HG02588 (cell line): Measurements from ENCODE around the gene SLC25A4.

Experiments used
- ATAC-seq: cut with Tn5 transposase; IDR thresholded peaks from one replicate; pipeline ENCODE4 v1.9.1; 2021; ENCODE audit warnings: mild to moderate bottlenecking, moderate library complexity; ENCODE audit not compliant: unreplicated experiment

Gene SLC25A4

DNA sequence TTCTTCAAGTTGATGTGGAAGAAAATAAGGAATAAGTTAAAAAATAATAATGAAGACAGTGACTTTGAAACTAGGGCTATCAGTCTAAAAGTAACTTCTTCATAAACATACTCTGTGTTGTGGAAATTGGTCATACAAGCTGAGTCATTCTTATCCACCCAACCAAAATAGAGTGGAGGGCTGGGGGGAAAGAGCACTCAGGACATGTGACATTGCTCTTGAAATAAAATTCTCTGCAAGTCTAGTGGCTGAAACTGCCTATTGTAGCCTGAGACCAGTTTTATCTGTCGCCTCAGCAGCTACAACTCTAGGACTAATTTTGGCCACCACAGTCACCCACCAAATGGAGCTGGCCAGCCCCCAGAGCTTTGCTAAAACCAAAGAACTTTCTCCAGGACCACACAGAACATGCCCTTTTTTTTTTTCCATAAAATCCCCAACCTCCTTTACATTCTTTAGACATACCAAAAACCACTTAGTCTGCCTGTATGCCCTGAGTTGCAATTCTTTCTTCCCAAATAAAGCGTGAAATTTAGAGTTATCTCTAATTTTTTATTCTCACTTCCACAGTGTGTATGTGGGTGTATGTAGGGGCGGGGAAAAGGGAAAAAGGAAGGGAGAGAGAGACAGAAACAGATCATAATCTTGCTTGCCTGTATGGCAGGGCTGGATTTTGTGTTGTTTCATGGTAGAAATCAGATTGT, 23.0 kb upstream of the SLC25A4 start:
- no peak for ATAC-seq

DNA sequence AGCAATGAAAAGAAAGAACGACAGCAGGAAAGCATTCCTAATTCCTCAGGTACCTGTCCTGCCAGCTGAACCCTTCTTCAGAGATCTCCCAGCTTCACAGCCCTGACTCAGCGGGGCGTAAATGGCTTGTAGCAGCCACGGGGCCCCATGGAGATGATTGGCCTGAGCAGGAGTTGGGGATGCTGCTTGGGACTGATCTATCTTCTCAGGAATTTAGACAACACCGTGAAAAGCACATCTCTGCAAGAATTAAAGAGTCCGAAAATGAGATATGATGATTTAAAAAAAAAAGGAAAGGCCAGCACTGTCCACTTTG, 22.5 kb upstream of the SLC25A4 start:
- ATAC-seq: no peak

DNA sequence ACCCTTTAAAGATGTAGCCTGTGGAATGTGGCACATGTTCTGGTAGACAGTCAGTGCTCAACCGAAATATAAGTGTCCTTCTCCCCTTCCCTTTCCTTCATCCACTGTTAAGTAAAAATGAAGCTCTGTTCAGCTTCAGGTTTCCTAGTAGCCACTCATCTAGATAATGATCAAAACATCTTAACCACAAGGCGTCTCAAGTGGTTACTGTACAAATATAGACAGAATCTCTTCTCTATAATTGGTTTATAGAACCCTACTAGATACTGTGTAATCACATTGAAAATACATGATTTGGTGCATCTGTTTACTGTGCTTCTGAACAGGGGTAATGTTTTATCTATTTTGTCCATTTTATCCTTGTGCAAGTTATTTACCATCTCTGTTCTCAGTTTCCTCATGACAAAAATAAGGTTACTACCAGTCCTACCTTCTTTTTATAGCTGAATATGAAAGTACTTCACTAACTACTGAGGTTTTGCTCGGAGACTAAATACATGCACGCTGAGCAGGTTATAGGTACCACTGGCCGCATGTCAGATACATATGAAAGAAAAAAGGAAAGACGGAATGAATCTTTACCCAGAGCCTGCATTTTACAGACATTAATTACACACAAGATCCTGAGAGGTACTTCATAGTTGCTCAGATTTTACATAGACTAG, 20.3 kb upstream of the SLC25A4 start:
- ATAC-seq: peak; percentile 60

DNA sequence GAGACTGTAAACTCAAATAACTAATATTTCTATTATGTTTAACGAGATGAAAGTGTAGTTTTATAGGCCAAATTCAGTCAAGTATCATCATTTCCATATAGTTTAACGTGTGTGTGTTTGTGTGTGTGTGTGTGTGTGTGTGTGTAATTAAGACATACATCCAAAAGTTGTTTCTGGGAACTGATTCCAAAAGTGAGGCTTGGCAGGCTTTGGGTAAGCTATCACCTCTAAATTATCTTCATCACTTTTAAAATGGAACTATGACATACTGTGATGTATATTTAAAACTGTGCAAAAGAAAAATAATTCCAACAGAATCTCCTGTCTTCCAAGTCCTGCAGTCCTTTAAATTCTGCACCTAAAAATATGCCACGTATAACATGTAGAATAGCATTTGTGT, 19.1 kb upstream of the SLC25A4 start:
- ATAC-seq: no peak

DNA sequence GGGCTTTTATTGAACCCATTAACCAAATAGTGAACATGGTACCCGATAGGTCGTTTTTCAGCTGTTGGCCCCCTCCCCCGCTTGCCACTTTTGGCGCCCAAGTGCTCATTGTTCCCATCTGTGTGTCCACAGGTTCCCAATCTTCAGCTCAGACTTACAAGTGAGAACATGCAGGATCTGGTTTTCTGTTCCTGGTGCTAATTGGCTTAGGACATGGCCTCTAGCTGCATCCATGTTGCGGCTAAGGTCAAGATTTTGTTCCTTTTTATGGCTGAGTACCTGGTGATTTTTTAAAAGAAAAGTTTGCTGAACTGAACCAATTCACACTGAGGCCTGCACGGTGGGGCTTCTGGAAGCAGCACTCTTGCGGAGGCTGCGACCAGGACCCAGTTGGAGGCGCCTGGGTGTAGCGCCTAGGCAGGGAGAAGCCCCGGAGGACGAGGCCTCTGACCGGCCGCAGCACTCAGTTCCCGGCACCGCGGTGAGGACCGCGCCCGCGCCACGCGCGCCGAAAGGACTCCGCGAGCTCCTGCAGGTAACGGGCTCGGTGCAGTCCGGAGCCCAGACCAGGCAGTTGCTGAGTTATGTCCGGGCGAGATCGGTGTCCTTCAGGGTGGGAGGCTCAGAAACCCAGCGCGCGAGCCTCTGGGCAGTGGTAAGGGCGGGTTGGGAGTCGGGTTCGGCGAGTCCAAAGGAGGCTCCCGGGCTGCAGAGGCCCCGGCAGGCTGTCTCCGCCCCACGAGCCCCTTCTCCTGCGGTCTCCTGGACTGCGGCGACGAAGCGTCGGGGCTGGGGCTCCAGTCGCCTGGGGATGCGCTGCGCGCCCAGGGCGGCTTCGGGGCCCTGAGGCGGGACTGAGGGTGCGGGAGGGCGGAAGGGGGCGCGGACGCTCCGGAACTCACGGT, 15.8 kb upstream of the SLC25A4 start:
- ATAC-seq: no peak

DNA sequence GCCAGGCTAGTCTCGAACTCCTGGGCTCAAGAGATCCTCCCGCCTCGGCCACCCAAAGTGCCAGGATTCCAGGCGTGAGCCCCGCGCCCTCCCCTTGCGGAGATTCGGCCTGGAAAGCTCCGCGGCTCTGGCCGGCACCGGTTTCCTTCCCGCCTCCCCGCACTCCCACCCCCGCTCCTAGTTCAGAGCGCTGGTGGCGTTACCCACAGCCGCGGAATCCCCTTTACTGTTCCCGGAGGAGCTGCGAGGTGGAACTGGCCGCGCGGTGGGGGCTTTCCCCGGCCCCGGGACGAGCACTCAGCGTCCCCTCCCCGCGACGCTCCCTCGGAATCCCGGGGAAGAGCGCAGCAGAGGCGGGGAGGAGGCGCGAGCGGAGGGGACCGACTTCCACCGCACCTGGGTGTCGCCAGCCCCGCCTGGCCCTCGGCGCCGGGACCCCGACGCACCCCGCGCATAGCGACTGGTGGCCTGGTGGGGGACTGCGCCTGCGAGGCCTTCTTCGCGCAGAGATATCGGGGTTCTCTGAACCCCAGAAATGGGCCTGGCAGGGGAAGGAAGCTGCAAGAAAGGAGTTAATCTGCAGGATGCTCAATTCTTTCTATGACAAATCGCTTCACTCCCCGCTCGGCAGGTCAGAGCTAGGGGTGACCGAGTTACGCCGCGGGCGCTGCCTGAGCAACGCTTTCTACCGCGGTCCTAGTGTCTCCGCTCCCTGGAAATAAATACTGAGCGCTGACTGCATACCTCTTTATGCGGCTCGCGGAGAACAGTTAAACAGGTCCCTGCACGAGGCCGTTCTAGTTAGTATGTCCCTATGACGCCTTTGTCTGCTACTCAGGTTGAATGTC, 14.6 kb upstream of the SLC25A4 start:
- peak; percentile 57 for ATAC-seq

DNA sequence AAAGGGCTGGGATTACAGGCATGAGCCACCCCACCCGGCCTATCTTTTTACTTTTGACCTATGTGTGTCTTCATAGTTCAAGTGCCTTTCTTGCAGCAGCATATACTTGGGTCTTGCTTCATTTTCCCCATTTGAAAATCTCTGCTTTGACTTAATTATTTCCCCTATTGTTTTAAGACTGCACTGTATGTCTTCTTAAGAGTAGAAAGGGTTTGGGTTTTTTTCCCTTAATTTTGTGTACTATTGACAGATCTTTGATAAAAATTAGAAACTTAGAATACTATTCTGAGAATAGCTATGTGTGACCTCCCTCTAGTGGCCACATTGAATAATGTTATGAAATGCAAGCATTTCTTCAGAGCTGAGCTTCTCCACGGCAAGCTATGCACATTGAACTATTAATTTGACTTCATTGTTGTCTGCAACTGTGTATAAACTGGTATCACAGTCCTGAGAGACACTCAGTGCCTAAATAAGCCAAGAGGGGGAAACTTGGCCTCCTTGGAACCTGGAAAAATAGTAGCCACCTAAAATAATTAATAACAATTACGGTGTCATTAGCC, 8.7 kb upstream of the SLC25A4 start:
- ATAC-seq: no peak

DNA sequence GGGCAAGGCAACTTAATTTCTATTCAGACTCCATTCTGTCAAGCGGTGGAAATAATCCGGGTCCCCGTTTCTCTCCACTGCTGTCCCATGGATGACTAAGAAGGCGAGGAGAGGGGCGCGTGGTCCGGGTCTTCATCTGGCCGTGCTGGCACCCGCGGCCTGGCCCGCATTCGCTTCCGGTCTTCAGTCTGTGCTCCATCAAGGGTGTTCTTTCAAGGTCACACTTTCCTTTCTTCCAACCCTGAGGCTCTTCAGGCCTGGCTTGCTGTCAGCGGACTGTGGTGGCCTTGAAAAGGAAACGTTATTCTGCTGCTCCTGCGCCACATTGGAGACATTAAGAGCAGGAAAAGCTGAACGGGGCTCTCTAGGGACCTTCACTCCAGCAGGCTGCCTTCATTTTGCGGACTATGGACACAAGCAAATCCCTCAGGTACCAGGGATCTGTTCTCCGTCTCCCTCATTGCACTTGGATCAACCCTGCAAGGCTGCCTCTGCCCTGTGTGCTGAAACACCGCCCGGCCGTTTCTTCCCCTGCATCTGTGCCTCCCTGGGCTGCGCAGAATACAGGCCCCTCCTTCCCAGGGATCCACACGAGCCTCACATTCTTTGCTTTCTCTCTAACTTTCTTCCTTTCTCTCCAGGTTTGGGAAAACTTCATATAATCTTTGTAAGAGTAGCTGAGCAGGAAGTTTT, 5.7 kb upstream of the SLC25A4 start:
- no peak for ATAC-seq

DNA sequence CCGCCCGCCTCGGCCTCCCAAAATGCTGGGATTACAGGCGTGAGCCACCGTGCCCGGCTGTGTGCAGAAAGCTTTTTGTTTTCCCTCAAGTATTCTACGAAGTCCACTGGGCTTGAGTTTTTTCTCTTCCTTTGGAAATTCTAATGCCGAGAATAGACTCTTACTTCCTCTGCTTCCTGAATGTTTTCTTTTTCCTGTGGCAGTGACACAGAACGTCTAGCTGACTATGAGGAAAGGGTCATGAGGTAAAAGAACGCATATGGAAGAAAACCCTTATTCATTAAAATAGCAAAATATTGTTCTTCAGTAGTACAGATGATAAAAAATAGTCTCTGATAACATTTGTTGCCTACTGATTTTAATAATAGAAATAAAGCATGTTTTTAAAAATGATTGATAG, 4.9 kb upstream of the SLC25A4 start:
- ATAC-seq: no peak

DNA sequence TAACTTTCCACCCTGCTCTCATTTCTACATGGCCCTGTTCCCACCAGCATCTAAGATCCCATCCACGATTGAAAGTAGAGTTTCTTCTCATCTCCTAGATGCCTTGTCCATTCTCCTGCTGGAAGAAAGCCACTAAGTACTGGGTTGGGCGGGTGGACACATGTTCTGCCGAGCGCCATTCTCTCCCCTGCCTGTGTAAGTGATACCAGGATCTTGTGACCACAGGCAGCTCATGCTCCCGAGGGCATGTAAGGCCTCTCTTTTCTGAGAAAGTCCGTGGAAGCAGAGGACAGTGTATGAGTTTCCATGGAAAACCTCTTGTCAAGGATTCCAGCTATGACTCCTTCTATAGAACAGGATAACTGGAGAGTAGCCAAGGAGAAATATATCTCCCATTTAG, 3.3 kb upstream of the SLC25A4 start:
- ATAC-seq: no peak

DNA sequence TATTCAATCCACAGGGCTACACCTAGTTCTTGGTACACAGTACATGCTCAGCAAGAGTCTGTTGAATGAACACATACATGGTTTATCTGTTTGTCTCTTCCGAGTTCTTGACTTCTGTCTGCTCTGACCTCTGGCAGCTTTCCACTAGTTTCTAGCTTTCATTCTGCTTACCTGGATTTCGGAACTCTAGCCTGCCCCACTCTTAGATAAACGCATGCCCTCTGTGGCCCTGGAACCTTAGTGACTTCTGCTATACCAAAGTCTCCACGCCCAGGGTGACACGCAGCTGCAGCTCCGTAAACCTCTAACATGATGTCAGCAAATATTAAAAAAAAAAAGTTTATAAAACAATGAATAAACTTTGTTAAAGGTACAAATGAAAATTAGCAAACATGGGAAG, 1.3 kb upstream of the SLC25A4 start:
- ATAC-seq: no peak

DNA sequence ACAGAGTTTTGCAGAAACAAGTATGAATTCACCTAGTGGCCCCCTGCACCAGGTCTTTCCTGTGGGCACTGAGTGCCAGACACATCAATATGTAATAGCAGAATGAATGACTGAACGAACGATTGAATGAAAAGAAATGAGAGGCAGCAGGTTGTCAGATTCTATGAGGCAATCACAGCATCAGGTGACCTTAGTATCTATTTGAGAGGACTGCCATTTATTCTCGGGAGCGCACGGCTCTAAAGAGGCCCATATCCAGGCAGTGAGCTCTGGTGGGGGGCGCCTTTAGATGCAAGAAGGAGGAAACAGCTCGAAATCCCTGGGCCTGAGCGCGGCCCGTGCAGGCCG, 528 bp upstream of the SLC25A4 start:
- no peak for ATAC-seq

DNA sequence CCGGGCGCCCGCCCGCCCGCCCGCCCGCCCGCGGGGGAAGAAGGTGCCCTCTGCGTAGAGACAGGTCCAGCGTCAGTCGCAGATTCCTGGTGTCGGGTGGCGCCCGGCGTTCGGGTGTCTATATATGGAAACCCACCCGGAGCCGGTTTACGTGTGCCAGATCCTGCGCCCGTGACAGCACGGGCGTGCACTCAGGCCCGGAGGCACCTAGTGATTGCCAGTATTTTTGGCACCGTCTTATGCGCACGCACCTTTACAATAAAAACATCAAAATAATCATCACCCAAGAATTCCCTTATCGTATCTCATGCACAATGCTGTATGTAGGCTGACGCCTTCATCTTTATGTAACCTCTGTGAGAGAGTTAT, 519 bp downstream of the SLC25A4 start:
- peak; percentile 20 for ATAC-seq

DNA sequence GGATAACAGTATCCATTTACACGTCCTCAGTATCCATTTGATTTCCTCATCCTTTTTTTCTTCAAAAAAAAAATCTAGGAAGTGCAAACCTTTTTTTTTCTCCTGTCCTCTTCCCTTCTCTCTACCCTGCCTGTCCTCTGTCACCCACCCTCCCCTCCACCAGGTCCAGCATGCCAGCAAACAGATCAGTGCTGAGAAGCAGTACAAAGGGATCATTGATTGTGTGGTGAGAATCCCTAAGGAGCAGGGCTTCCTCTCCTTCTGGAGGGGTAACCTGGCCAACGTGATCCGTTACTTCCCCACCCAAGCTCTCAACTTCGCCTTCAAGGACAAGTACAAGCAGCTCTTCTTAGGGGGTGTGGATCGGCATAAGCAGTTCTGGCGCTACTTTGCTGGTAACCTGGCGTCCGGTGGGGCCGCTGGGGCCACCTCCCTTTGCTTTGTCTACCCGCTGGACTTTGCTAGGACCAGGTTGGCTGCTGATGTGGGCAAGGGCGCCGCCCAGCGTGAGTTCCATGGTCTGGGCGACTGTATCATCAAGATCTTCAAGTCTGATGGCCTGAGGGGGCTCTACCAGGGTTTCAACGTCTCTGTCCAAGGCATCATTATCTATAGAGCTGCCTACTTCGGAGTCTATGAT, 1.7 kb downstream of the SLC25A4 start:
- no peak for ATAC-seq

DNA sequence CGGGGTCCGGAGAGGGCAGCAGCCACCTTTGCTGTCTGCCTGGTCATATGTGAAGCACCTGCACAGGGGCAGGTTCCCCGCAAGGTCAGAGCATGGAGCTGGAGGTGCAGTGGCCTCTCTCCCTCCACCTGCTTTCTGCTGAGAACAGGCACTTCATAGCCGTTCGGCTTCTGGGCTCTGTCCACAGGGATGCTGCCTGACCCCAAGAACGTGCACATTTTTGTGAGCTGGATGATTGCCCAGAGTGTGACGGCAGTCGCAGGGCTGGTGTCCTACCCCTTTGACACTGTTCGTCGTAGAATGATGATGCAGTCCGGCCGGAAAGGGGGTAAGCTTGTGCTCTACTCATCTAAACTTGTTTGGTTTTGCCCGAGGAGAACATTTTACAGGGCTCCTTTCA, 2.5 kb downstream of the SLC25A4 start:
- no peak for ATAC-seq

DNA sequence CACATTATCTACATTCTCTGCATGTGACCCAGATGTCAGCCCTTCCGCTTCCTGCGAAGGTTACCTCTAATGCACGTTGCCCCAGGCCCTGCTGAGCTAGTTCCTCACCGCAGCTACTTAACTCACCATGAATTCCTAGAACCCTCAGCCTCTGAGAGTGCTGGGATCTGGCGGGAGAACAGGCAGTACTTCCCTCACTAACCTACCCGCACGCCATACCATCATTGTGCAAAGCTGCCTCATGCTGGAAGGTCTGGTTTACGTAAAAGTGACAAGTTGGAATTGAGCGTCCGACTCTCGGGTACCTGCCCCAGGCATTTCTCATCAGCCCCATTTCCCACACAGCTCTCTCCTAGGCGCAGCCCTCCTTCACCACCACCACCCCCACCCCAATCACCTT, 6.3 kb downstream of the SLC25A4 start:
- no peak for ATAC-seq

DNA sequence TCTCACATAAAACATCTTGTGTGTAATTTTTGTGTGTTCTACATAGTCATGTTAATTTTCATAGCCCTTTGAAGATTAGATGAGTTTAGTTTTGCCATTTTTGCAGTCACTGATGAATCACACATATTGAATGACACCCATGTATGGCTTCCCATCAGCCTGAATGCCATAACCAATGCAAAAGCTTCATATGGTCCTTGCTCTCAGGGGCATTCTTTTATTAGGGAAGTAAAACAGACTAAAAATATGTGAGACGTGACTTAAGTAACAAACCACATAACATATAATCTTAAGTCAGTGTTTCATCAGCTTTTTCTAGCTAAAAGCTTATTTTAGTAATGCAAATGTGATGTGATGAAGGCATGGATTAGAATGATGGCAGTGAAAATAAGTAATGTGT, 8.2 kb downstream of the SLC25A4 start:
- ATAC-seq: no peak

DNA sequence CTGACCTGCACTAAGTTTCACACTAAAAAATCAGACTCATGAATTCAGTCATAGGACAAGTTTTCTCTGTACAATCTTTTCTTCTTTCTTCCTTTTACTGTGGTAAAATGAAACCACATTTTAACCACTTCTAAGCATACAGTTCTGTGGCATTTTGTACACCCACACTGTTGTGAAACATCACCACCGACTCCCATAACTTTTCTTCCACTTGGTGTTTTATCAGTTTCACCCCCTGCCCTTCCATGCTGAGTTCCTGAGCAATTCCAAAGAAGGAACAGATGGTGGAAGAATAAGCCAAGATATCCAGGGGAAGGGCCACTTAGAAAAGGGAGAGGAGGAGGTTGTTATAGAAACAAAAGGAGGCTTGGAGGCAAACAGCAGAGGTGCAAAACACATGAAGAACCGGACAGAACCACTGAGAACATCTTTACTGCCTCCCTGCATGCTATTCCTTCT, 22.6 kb downstream of the SLC25A4 start:
- ATAC-seq: peak; percentile 91

DNA sequence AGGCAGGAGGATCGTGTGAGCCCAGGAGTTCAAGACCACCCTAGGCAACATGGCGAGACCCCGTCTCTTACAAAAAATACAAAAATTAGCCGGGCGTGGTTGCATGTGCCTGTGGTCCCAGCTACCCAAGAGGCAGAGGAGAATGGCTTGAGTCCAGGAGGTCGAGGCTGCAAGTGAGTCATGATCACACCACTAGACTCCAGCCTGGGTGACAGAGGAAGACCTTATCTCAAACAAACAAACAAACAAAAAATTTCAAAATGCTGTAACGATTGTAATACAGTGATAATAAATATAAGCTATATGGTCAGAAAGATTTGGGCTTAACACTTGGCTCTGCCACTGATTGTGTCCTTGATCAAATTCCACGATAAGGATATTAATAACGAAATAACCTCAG, 24.2 kb downstream of the SLC25A4 start:
- no peak for ATAC-seq
